HUES6 (cell line): ENCODE measurements around the gene CENPX.
"Not testable (repeated sequence)": the region's sequence is repeated elsewhere in the genome, so short reads cannot be mapped to it uniquely, and the experiment has no call there.

Experiments used
- H3K27ac ChIP-seq: 2 replicates; pipeline ENCODE4 v1.7.0; 2013; ENCODE audit warnings: low read depth, mild to moderate bottlenecking, low read length, inconsistent platforms
- H3K27me3 ChIP-seq: 2 replicates; pipeline ENCODE4 v1.6.1; 2013; ENCODE audit warnings: low read length; ENCODE audit not compliant: control insufficient read depth, insufficient read depth
- H3K36me3 ChIP-seq: 2 replicates; pipeline ENCODE4 v1.6.1; 2013; ENCODE audit warnings: low read length; ENCODE audit not compliant: control insufficient read depth, insufficient read depth
- H3K4me1 ChIP-seq: 2 replicates; pipeline ENCODE4 v1.6.1; 2013; ENCODE audit warnings: low read length; ENCODE audit not compliant: control insufficient read depth, insufficient read depth
- H3K4me3 ChIP-seq: 2 replicates; pipeline ENCODE4 v1.5.1; 2013; ENCODE audit warnings: low read depth, low read length
- H3K9ac ChIP-seq: one replicate; pipeline ENCODE4 v1.6.1; 2013; ENCODE audit warnings: mild to moderate bottlenecking, low read length
- H3K9me3 ChIP-seq: 2 replicates; pipeline ENCODE4 v1.6.1; 2013; ENCODE audit warnings: low read depth, low read length; ENCODE audit not compliant: control insufficient read depth, insufficient read depth

Gene CENPX

DNA sequence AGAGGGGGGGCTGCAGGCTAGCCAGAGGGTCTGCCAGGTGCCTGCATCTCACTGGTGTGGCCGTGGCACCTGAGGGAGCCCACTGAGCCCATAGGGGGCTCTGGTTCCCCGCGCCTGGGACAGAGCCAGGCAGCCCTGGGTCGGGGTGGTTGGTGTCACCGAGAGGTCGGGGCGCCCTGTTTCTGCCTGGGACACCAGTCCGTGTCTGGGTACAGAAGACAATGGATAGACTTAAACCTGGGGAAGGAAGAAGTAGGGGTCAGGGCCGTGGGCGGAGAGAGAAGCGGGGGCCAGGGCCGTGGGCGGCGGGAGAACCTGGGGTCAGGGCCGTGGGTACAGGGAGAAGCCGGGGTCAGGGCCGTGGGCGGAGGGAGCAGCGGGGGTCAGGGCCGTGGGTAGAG lies 25.9 kb upstream of the CENPX start:
- H3K4me1 ChIP-seq, result peaks cover 13% of the 10 kb centered on the region
- no peak overlapping the region for H3K4me3 ChIP-seq
- no peak overlapping the region for H3K9ac ChIP-seq
- H3K27me3 ChIP-seq, result no peaks in the 10 kb centered on the region
- H3K9me3 ChIP-seq, result no peaks in the 10 kb centered on the region
- H3K36me3 ChIP-seq, result peaks cover 43% of the 10 kb centered on the region
- no peak overlapping the region for H3K27ac ChIP-seq

DNA sequence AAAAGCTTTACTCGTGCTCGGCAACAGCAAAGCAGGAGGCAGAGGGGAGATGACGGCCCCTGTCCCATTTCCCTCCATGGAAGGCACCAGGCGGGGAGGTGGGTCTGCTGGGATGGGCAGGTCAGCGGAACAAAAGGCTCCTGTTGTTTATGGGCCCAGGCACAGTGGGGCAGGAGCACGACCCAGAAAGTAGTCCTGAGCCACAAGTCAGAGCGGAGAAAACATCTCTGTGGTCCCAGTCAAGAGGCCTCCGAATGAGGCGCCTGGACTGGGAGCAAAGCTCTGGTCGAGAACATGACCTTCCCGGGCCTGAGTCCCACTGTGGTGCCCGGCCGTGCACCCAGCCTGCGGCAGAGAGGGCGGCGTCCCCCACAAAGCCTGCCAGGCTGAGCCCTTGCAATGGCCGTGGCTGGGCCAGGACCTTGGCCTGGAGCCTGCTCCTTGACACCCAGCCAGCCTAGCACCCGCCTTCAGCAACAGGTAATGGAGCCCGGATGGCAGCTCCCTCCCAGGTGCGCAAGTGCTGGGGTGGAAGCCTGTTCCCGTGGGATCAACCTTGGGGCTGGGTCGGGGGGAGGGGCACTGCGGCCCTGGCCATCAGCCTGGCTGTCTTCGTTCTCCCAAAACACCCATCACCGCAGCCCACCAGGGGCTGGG lies 25.4 kb upstream of the CENPX start:
- H3K9ac ChIP-seq, result no peak overlapping the region
- H3K9me3 ChIP-seq, result no peaks in the 10 kb centered on the region
- peaks cover 38% of the 10 kb centered on the region for H3K36me3 ChIP-seq

DNA sequence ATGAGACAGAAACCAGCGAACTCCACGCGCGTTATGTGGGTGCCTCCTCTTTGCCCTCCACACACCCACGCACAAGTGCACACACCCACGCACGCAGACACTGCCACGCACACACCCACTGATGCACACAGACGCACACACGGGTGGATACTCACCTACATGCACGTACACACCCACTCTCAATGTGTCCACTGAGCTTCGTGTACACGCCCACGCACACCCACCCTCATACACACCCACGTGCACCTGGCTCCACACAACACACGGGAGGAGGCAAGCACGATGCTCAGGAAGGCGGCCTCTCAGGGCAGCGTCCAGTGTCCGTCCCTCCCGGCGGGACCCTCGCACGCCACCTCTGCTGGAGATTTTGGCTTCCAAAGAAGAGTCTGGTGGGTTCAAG lies 24.7 kb upstream of the CENPX start:
- no peaks in the 10 kb centered on the region for H3K27me3 ChIP-seq
- H3K9ac ChIP-seq, result no peak overlapping the region
- H3K4me1 ChIP-seq, result peaks cover 14% of the 10 kb centered on the region
- no peaks in the 10 kb centered on the region for H3K9me3 ChIP-seq
- peaks cover 37% of the 10 kb centered on the region for H3K36me3 ChIP-seq
- no peak overlapping the region for H3K4me3 ChIP-seq
- no peak overlapping the region for H3K27ac ChIP-seq

More for the DNA sequence above, 25.4 kb upstream of the CENPX start:
- H3K27ac ChIP-seq, result no peak overlapping the region
- peaks cover 18% of the 10 kb centered on the region for H3K4me1 ChIP-seq
- no peak overlapping the region for H3K4me3 ChIP-seq
- no peaks in the 10 kb centered on the region for H3K27me3 ChIP-seq

DNA sequence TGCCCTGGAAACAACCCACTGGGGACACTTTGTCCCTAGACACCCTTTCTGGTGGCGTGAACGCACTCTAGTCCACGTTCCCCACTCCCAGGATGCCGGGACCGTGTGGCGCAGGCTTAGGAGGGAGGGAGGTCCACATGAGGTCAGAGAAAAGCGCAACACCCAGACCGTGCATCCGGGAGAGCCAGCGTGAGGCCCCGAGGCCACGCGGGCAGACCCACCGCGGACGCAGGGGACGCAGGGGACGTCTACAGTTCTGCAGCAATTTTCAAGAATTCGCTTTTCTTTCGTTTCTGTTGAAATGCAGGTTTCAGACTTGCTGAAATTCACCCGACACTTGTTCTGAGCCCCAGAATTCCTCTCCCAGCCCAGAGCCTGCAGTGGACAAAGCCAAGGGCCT lies 24.2 kb upstream of the CENPX start:
- peaks cover 14% of the 10 kb centered on the region for H3K4me1 ChIP-seq
- no peaks in the 10 kb centered on the region for H3K27me3 ChIP-seq
- H3K27ac ChIP-seq, result no peak overlapping the region
- no peak overlapping the region for H3K4me3 ChIP-seq
- no peaks in the 10 kb centered on the region for H3K9me3 ChIP-seq
- no peak overlapping the region for H3K9ac ChIP-seq
- peaks cover 37% of the 10 kb centered on the region for H3K36me3 ChIP-seq

DNA sequence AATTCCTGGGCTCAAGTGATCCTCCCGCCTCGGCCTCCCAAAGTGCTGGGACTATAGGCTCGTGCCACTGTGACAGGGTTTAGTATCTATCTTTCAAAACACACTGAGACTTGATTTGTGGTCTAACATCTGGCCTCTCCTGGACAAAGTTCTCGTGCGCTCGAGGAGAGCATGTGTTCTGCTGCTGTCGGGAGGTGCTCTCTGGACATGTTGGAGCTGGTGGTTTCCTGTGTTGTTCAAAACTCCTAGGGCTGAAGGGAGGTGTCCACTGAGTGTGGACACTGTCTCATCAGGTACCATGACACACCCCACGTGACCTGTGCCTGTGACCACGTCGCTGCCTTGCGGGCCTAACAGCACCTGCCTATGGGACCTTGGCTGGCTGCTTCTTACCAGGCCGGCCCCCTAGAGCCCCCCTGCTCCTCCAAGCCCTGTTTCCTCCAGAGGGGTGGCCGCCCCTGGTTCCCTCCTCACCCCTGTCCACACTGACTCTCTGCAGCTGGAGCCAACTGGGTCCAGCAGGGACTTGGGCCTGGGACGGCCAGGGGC lies 23.3 kb upstream of the CENPX start:
- peaks cover 14% of the 10 kb centered on the region for H3K4me1 ChIP-seq
- H3K27me3 ChIP-seq, result no peaks in the 10 kb centered on the region
- no peak overlapping the region for H3K27ac ChIP-seq
- no peaks in the 10 kb centered on the region for H3K9me3 ChIP-seq
- peaks cover 37% of the 10 kb centered on the region for H3K36me3 ChIP-seq
- no peak overlapping the region for H3K4me3 ChIP-seq
- H3K9ac ChIP-seq, result no peak overlapping the region

DNA sequence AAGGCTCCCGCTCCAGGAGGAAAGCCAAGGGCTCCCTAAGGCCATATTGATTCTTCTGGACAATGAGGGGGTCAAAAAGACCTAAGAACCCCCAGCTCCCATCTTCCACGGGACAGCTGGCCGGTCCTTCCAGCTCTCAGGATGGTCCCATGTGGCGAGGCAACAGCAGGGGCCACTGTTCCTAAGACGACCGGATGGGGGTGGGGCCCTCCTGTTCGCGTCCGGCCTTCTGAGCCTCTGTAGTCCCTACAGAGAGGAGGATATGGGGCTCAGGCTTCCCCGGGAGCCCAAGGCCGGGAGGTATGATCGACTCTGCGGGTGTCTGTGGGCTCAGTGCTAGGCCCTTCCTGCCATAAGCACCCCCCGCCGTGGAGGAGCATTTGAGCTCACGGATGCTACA lies 20.8 kb upstream of the CENPX start:
- H3K36me3 ChIP-seq, result peaks cover 18% of the 10 kb centered on the region
- no peak overlapping the region for H3K4me3 ChIP-seq
- H3K27ac ChIP-seq, result no peak overlapping the region
- peaks cover 9% of the 10 kb centered on the region; the same call in 1 of the 2 replicates for H3K4me1 ChIP-seq
- no peaks in the 10 kb centered on the region for H3K9me3 ChIP-seq
- H3K9ac ChIP-seq, result no peak overlapping the region
- no peaks in the 10 kb centered on the region for H3K27me3 ChIP-seq

DNA sequence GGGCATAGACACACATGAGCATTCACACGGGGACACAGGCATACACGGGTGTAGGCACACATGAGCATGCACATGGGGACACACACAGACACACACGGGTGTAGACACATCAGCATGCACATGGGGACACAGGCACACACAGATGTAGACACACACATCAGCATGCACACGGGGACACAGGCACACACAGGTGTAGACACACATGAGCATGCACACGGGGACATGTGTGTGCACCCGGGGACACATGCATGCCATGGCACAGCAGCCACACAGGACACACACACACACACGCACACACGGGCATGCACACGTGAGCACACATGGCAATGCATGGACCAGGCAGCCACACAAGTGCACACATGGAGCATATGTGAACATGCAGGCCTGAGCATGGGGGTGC lies 20.0 kb upstream of the CENPX start:
- Histone ChIP-seq H3K27me3 (no peaks in the 10 kb centered on the region), H3K4me3 (no peak overlapping the region), H3K4me1 (peaks cover 12% of the 10 kb centered on the region), H3K27ac (no peak overlapping the region), H3K9ac (no peak overlapping the region), H3K36me3 (peaks cover 10% of the 10 kb centered on the region), H3K9me3 (no peaks in the 10 kb centered on the region)

DNA sequence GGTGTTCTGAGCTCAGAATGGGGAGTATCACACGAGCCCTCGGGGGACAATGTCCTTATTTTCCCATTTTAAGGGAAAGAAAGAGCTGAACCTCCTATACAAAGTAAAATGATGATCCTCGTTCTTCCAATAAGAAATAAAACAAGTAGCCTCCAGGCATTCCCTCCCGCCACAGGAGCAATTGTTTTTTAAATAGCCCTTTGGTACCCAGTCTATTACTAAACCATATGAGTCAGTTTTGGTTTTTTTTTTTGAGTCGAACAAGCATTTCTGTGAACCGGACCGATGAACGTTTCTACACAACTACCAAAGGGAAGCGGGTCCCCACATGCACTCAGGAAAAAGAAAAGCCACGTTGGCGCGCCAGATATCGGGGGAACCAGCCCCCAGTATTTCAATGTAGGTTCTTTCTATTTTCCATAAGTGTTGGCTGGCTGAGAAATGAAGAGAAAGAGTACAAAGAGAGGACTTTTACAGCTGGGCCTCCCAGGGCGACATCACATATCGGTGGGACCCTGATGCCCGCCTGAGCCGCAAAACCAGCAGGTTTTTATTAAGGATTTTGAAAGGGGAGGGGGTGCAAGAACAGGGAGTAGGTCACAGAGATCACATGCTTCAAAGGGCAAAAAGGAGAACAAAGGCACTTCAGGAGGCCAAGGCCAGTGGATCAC lies 18.6 kb upstream of the CENPX start:
- no peaks in the 10 kb centered on the region for H3K9me3 ChIP-seq
- no peak overlapping the region for H3K27ac ChIP-seq
- H3K4me3 ChIP-seq, result no peak overlapping the region
- no peaks in the 10 kb centered on the region for H3K36me3 ChIP-seq
- no peaks in the 10 kb centered on the region for H3K27me3 ChIP-seq
- H3K4me1 ChIP-seq, result peaks cover 16% of the 10 kb centered on the region
- H3K9ac ChIP-seq, result no peak overlapping the region

DNA sequence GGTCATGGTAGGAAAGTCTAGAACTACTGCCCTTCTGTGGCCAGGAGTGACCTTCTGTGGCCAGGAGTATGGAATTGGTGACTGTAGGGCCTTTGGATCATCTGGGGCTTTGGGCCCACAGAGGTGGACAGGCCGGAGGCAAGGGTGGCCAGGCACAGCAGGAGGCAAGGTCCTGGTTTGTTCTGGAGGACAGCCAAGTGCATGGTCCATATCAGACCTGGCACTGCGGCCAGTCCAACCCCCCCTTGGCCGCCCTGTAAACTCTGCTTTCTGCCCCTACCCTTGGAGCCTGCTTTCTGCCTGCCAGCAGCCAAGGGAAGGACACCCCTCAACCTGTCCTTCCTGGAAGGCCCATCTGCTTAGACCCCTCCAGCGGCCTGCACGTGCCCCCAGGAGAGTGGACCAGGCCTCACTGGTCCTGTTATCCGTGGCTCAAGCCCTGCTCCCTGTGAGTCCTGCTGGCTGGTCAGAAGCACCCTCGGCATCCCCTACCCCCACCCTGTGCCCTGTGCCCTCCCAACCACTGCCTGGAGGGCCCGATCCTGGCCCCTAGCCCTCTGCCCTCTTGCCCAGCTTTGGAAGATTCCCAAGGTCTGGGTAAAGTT lies 17.1 kb upstream of the CENPX start:
- Histone ChIP-seq H3K9me3 (no peaks in the 10 kb centered on the region), H3K36me3 (peaks cover 7% of the 10 kb centered on the region; the same call in 1 of the 2 replicates), H3K4me1 (peaks cover 16% of the 10 kb centered on the region), H3K4me3 (no peak overlapping the region), H3K9ac (no peak overlapping the region), H3K27me3 (no peaks in the 10 kb centered on the region), H3K27ac (no peak overlapping the region)

DNA sequence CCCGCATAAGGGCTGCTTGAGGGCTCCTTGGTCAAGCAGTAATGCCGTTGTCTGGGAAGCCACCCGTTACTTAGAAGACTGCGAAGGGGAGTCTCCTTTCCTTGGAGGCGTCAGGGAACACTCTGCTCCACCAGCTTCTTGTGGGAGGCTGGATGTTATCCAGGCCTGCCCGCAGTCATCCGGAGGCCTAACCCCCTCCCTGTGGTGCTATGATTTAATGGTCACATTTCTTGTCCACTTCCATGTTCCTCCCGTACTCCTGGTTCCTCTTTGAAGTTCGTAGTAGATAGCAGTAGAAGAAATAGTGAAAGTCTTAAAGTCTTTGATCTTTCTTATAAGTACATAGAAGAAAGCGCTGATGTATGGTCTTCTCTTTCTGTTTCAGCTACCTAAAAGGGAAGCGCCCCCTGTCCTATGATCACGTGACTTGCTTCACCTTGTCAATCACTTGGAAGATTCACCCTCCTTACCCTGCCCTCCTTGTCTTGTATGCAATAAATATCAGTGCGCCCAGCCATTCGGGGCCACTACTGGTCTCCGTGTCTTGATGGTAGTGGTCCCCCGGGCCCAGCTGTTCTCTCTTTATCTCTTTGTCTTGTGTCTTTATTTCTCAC lies 16.2 kb upstream of the CENPX start:
- H3K9me3 ChIP-seq, H3K9ac ChIP-seq, H3K4me3 ChIP-seq, H3K27ac ChIP-seq, H3K27me3 ChIP-seq, H3K36me3 ChIP-seq: not testable (repeated sequence)
- H3K4me1 ChIP-seq, result peaks cover 21% of the 10 kb centered on the region

DNA sequence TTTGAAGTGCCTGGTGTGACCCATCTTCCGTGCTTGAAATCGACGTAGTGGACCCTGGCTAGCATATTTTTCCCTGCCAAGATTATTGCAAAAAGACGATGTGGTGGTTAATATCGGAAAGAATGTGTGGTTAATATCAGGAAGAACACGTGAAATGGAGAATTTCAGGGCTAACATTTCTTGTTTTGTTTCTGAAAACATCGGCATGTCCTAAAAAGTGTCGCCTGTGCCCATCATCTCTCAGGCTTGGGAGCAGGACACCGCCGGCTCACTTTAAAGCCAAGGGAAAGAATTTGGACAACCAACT lies 15.2 kb upstream of the CENPX start:
- H3K36me3 ChIP-seq, result peaks cover 7% of the 10 kb centered on the region; the same call in 1 of the 2 replicates
- H3K9me3 ChIP-seq, result no peaks in the 10 kb centered on the region
- H3K9ac ChIP-seq, result no peak overlapping the region
- H3K4me3 ChIP-seq, result peak overlapping the region; percentile 36
- no peaks in the 10 kb centered on the region for H3K27me3 ChIP-seq
- peaks cover 14% of the 10 kb centered on the region for H3K4me1 ChIP-seq
- H3K27ac ChIP-seq, result no peak overlapping the region
